ENCODE data around the gene NXF1. TPM values are rescaled to one million over a fixed set of nuclear protein-coding genes. Genes with fewer than 3 reads are reported as not detected.

NXF1 gene
- total RNA-seq, 2 experiments from 2014 or later, result 343 to 358 TPM

- H3K36me3 Mint-ChIP-seq (ENCODE audit: low read depth), result peaks cover 66% of the 10 kb centered on the region
- Histone ChIP-seq H3K27me3 (ENCODE audit: control insufficient read depth in 1 of 2, insufficient read depth in 2 of 2, low read length in 2 of 2) (no peaks in the 10 kb centered on the region), H3K4me3 (ENCODE audit: low read length) (peak within 1 kb of the TSS; percentile 86), H3K36me3 (ENCODE audit: insufficient read depth, low read length) (peaks cover 43% of the 10 kb centered on the region), H3K27ac (ENCODE audit: low read depth in 1 of 2, low read length in 2 of 2) (peak within 1 kb of the TSS; percentile 95 to 97), H3K9me3 (ENCODE audit: control insufficient read depth in 1 of 2, insufficient read depth in 1 of 2, low read length in 2 of 2) (no peaks in the 10 kb centered on the region), H3K4me1 (ENCODE audit: insufficient read depth, low read length) (peaks cover 46% of the 10 kb centered on the region)
- peaks cover 39% of the 10 kb centered on the region for H3K4me1 Mint-ChIP-seq (ENCODE audit: low read depth)
- no peaks in the 10 kb centered on the region for H3K9me3 Mint-ChIP-seq
- H3K4me3 Mint-ChIP-seq, result peak within 1 kb of the TSS; percentile 92
- ChIA-PET POLR2A (interaction anchor here (0.6 to 3.5 kb wide), 23 partner anchors 8 to 1394 kb away, joined by 3 to 143 read pairs (median 6); partner anchors contain the start of genes C11orf98, CSKMT, HNRNPUL2 and LBHD1), CTCF (interaction anchor here (0.6 to 4.6 kb wide), 6 partner anchors 9 to 188 kb away, joined by 3 to 41 read pairs (median 4); partner anchors contain the start of genes SLC3A2 and TMEM179B)
- intact Hi-C loops (cut with DNase I, micrococcal nuclease), result loop anchor here (2.0 kb wide), 2 partner anchors 28 to 48 kb away; partner anchors contain the start of genes NXF1 (in 1 of the 2) and SLC3A2 (in 1 of the 2)
- peak within 1 kb of the TSS; percentile 95 for H3K27ac Mint-ChIP-seq
- ATAC-seq (ENCODE audit: poor library complexity) (no peak), DNase-seq (peak in 2 of 14 experiments; percentile 12 to 26)
- no peaks in the 10 kb centered on the region for H3K27me3 Mint-ChIP-seq
- no peak for TF ChIP-seq CTCF (IDR thresholded peaks at IDR 0.05)
These were observed 27.3 kb upstream of the NXF1 start, which contains the start of gene TEX54 for GRCh38 chr11:62832336-62833234. Gene TEX54 (minus strand): TSS chr11:62832841.

- ATAC-seq (ENCODE audit: poor library complexity) (peak; percentile 95), DNase-seq (peak; percentile 99 to 100 (median 99))
- no peak for TF ChIP-seq CTCF (IDR thresholded peaks at IDR 0.05)
- Histone ChIP-seq H3K27me3 (ENCODE audit: control insufficient read depth in 1 of 2, insufficient read depth in 2 of 2, low read length in 2 of 2) (no peaks in the 10 kb centered on the region), H3K4me3 (ENCODE audit: low read length) (peak within 1 kb of the TSS; percentile 86), H3K36me3 (ENCODE audit: insufficient read depth, low read length) (peaks cover 52% of the 10 kb centered on the region), H3K27ac (ENCODE audit: low read depth in 1 of 2, low read length in 2 of 2) (peak within 1 kb of the TSS; percentile 95 to 97), H3K9me3 (ENCODE audit: control insufficient read depth in 1 of 2, insufficient read depth in 1 of 2, low read length in 2 of 2) (no peaks in the 10 kb centered on the region), H3K4me1 (ENCODE audit: insufficient read depth, low read length) (peaks cover 44% of the 10 kb centered on the region)
- ChIA-PET POLR2A (interaction anchor here (0.6 to 3.5 kb wide), 25 partner anchors 9 to 1394 kb away, joined by 3 to 143 read pairs (median 6); partner anchors contain the start of genes C11orf98, CSKMT, HNRNPUL2 and INTS5), CTCF (interaction anchor here (0.5 to 4.6 kb wide), 6 partner anchors 10 to 194 kb away, joined by 3 to 41 read pairs (median 4); partner anchors contain the start of genes SLC3A2 and TMEM179B)
- intact Hi-C loops (cut with DNase I, micrococcal nuclease), result loop anchor here (1.0 to 2.0 kb wide), 5 partner anchors 8 to 49 kb away; partner anchors contain the start of genes NXF1 (in 1 of the 2), SLC3A2 (in 1 of the 2), TMEM179B (in 1 of the 2) and WDR74 (in 1 of the 2)
- peak within 1 kb of the TSS; percentile 95 for H3K27ac Mint-ChIP-seq
- H3K27me3 Mint-ChIP-seq, result no peaks in the 10 kb centered on the region
- no peaks in the 10 kb centered on the region for H3K9me3 Mint-ChIP-seq
- H3K36me3 Mint-ChIP-seq (ENCODE audit: low read depth), result peaks cover 71% of the 10 kb centered on the region
- peaks cover 40% of the 10 kb centered on the region for H3K4me1 Mint-ChIP-seq (ENCODE audit: low read depth)
- H3K4me3 Mint-ChIP-seq, result peak within 1 kb of the TSS; percentile 92
These were observed 26.5 kb upstream of the NXF1 start, which contains the start of gene STX5 for GRCh38 chr11:62831520-62832335. Gene STX5 (minus strand): TSS chr11:62832051. CDS start chr11:62831243, 808 bp downstream.
